ENCODE data around the gene SKIDA1. TPM values are rescaled to one million over a fixed set of nuclear protein-coding genes. Genes with fewer than 3 reads are reported as not detected.
A peak's percentile ranks its signal among the peaks of the same experiment; 100 is the strongest.

Gene SKIDA1
- total RNA-seq, 2 experiments from 2014 or later, result 0.11 to 0.36 TPM

DNA sequence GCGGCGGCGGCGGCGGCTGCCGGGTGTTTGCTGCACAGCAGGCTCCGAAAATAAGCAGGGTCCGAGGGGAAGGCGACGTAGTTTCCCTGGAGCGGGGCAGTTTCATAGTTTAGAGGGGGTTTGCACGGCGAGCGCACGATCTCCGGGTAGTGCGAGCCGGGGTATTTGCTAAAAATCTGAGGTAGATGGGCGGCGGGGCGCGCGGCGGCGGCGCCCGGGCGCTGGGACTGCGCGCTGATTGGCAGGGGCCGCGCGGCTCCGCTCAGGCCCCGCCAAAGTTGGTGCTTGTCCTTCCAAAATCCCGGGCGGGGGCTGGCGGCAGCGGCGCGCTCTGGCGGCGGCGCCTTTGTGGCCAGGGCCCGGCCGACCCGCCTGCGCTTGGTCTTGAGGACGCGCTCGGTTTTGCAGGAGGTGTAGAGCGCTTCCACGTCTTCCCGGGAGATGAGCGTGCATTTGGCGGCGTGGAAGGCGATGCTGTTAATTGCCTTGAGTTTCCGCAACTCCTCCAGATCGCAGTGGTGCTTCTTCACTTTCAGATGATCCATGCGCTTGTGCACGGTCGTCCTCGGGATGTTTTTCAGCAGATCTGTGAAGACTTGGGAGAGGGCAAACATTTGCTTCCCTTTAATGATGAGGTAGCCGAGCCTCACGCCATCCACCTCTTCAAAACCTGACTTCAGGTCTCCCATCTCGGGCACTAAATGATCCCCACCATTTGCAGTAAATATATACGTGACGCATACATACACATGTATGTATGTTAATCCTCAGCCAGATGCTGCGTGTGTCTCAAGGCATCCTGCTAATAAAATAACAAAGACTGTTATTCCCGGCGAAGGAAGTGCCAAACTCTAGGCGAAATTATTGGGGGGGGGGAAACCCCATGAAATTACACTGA, 8.1 kb downstream of the SKIDA1 start:
- Mint-ChIP-seq H3K27ac (no peak overlapping the region), H3K9me3 (no peaks in the 10 kb centered on the region), H3K4me1 (ENCODE audit: low read depth) (peaks cover 34% of the 10 kb centered on the region), H3K4me3 (peak overlapping the region; percentile 80), H3K27me3 (peaks cover 70% of the 10 kb centered on the region), H3K36me3 (ENCODE audit: low read depth) (no peaks in the 10 kb centered on the region)
- POLR2A ChIA-PET, result interaction anchor here (1.2 kb wide), 1 partner anchor 9 kb away, joined by 4 read pairs; no protein-coding TSS in a partner anchor
- DNase-seq (peak; percentile 31), ATAC-seq (peak; percentile 42)
- intact Hi-C loops (cut with micrococcal nuclease), result no loop called here
- CTCF ChIA-PET, result interaction anchor here (1.5 to 3.3 kb wide), 3 partner anchors 10 to 21 kb away, joined by 6 to 23 read pairs (median 20); no protein-coding TSS in a partner anchor
- TF ChIP-seq, protein P1, sequence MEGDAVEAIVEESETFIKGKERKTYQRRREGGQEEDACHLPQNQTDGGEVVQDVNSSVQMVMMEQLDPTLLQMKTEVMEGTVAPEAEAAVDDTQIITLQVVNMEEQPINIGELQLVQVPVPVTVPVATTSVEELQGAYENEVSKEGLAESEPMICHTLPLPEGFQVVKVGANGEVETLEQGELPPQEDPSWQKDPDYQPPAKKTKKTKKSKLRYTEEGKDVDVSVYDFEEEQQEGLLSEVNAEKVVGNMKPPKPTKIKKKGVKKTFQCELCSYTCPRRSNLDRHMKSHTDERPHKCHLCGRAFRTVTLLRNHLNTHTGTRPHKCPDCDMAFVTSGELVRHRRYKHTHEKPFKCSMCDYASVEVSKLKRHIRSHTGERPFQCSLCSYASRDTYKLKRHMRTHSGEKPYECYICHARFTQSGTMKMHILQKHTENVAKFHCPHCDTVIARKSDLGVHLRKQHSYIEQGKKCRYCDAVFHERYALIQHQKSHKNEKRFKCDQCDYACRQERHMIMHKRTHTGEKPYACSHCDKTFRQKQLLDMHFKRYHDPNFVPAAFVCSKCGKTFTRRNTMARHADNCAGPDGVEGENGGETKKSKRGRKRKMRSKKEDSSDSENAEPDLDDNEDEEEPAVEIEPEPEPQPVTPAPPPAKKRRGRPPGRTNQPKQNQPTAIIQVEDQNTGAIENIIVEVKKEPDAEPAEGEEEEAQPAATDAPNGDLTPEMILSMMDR (IDR thresholded peaks at IDR 0.05), result no peak

- peaks cover 34% of the 10 kb centered on the region for H3K4me1 Mint-ChIP-seq (ENCODE audit: low read depth)
- DNase-seq (peak; percentile 59), ATAC-seq (peak; percentile 66)
- H3K27ac Mint-ChIP-seq, result no peak overlapping the region
- no peaks in the 10 kb centered on the region for H3K36me3 Mint-ChIP-seq (ENCODE audit: low read depth)
- ChIA-PET CTCF (interaction anchor here (0.9 to 3.3 kb wide), 2 partner anchors 20 to 237 kb away, joined by 3 to 20 read pairs; no protein-coding TSS in a partner anchor), POLR2A (interaction anchor here (0.6 kb wide), 1 partner anchor 21 kb away, joined by 3 read pairs; no protein-coding TSS in a partner anchor)
- TF ChIP-seq, protein P1 (IDR thresholded peaks at IDR 0.05), result no peak
- intact Hi-C loops (cut with micrococcal nuclease), result no loop called here
- peaks cover 73% of the 10 kb centered on the region for H3K27me3 Mint-ChIP-seq
- no peaks in the 10 kb centered on the region for H3K9me3 Mint-ChIP-seq
- H3K4me3 Mint-ChIP-seq, result peak overlapping the region; percentile 80
These were observed 9.0 kb downstream of the SKIDA1 start for GRCh38 chr10:21516242-21517131.

DNA sequence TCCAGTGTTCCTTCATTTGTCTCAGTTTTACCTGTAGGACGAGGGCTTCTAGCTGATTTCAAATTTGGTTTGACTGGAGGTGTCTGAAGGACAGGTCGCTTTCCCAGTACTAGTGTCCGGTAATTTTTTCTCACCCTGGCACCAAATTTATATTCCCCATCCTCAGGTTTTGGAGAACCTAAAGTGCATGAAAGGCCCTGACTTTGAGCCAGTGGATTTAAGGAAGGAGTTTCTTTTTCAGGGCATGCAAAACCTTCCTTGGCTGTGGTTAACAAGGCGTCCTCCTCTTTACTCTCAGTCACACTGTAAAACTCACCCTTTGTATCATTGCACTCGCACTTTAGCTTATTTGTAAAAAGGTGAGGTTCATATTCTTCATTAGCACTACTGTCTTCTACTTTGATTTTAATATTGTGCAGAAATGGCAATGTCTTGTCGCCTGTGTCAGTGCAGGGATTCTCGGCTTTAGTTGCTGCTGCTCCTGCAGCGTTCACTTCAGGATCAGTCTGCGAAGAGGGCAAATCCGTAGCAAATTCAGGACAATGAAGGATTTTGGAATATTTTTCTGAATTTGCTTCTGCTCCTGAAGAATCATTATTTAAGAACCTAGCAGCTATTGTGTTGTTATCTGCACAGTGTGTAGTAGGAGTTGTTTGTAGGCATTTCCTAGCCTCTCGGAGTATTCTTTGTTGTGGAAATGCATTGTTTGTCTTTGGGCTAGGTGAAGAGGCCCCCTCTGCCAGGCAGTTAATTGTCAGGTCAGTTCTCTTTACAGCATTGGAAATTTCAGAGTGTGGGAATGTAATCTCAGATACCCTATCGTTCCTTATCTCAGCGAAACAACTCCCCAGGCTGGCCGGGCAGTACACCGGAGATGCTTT, 9.9 kb downstream of the SKIDA1 start:
- H3K4me1 Mint-ChIP-seq (ENCODE audit: low read depth), result peaks cover 34% of the 10 kb centered on the region
- no peaks in the 10 kb centered on the region for H3K36me3 Mint-ChIP-seq (ENCODE audit: low read depth)
- H3K27ac Mint-ChIP-seq, result no peak overlapping the region
- peak overlapping the region; percentile 54 for H3K4me3 Mint-ChIP-seq
- POLR2A ChIA-PET, result interaction anchor here (0.6 to 0.9 kb wide), 2 partner anchors 10 to 20 kb away, joined by 3 to 4 read pairs; no protein-coding TSS in a partner anchor
- H3K27me3 Mint-ChIP-seq, result peaks cover 70% of the 10 kb centered on the region
- CTCF ChIA-PET, result interaction anchor here (0.9 to 3.3 kb wide), 2 partner anchors 19 to 236 kb away, joined by 3 to 20 read pairs; no protein-coding TSS in a partner anchor
- intact Hi-C loops (cut with micrococcal nuclease), result no loop called here
- ATAC-seq (no peak), DNase-seq (no peak)
- H3K9me3 Mint-ChIP-seq, result no peaks in the 10 kb centered on the region
- TF ChIP-seq, protein P1 (IDR thresholded peaks at IDR 0.05), result no peak

- ATAC-seq (no peak), DNase-seq (no peak)
- Mint-ChIP-seq H3K27me3 (peaks cover 65% of the 10 kb centered on the region), H3K4me1 (ENCODE audit: low read depth) (peaks cover 27% of the 10 kb centered on the region), H3K4me3 (no peak overlapping the region), H3K9me3 (no peaks in the 10 kb centered on the region), H3K36me3 (ENCODE audit: low read depth) (no peaks in the 10 kb centered on the region), H3K27ac (no peak overlapping the region)
- ChIA-PET POLR2A (interaction anchor here (0.9 kb wide), 1 partner anchor 11 kb away, joined by 4 read pairs; no protein-coding TSS in a partner anchor), CTCF (interaction anchor here (0.9 to 3.3 kb wide), 2 partner anchors 19 to 237 kb away, joined by 3 to 20 read pairs; no protein-coding TSS in a partner anchor)
- TF ChIP-seq, protein P1 (IDR thresholded peaks at IDR 0.05), result no peak
- intact Hi-C loops (cut with micrococcal nuclease), result no loop called here
These were observed 10.6 kb downstream of the SKIDA1 start for GRCh38 chr10:21514818-21515351.
